MM.1S (cell line): ENCODE measurements around the gene SLC4A7.

Source experiments
- DNase-seq: peaks from one replicate; pipeline ENCODE4 v3.0.0-alpha.2; 2015
- H2AFZ ChIP-seq: fragments of 300-600 bp; sonication (generic); 2 replicates; pipeline ENCODE4 v1.6.0; 2016; ENCODE audit warnings: antibody characterized with exemption, low read length
- H3F3A ChIP-seq: fragments of 300-600 bp; sonication (generic); 2 replicates; pipeline ENCODE4 v1.6.1; 2016; ENCODE audit warnings: mild to moderate bottlenecking, antibody characterized with exemption, low read length, moderate library complexity, mixed read lengths; ENCODE audit not compliant: insufficient read depth
- H3K27ac ChIP-seq: fragments of 300-600 bp; sonication (generic); 2 replicates; pipeline ENCODE4 v1.5.1; 2016; ENCODE audit warnings: mild to moderate bottlenecking, low read length
- H3K27me3 ChIP-seq: fragments of 300-600 bp; sonication (generic); replicated peaks from 2 replicates; pipeline ENCODE4 v1.6.0; 2016; ENCODE audit warnings: low read length; ENCODE audit not compliant: insufficient read depth
- H3K36me3 ChIP-seq: fragments of 300-600 bp; sonication (generic); replicated peaks from 2 replicates; pipeline ENCODE4 v1.6.1; 2016; ENCODE audit warnings: mild to moderate bottlenecking, low read length, mixed read lengths; ENCODE audit not compliant: insufficient read depth
- H3K4me1 ChIP-seq: fragments of 300-600 bp; sonication (generic); 2 replicates; pipeline ENCODE4 v1.6.1; 2016; ENCODE audit warnings: low read length, mixed read lengths
- H3K4me2 ChIP-seq: fragments of 300-600 bp; sonication (generic); 2 replicates; pipeline ENCODE4 v1.6.0; 2016; ENCODE audit warnings: low read depth, low read length
- H3K4me3 ChIP-seq: fragments of 300-600 bp; sonication (generic); 2 replicates; pipeline ENCODE4 v1.5.1; 2016; ENCODE audit warnings: low read length, mixed read lengths
- H3K79me2 ChIP-seq: fragments of 300-600 bp; sonication (generic); 2 replicates; pipeline ENCODE4 v1.6.1; 2016; ENCODE audit warnings: mixed run types, low read length, mixed read lengths
- H3K9ac ChIP-seq: fragments of 300-600 bp; sonication (generic); 2 replicates; pipeline ENCODE4 v1.6.1; 2016; ENCODE audit warnings: low read length, mixed read lengths
- H3K9me2 ChIP-seq: fragments of 300-600 bp; sonication (generic); replicated peaks from 2 replicates; pipeline ENCODE4 v1.6.1; 2016; ENCODE audit warnings: mild to moderate bottlenecking, low read length, mixed read lengths; ENCODE audit not compliant: insufficient read depth
- H3K9me3 ChIP-seq: fragments of 300-600 bp; sonication (generic); replicated peaks from 2 replicates; pipeline ENCODE4 v1.6.1; 2016; ENCODE audit warnings: mild to moderate bottlenecking, low read length, mixed read lengths; ENCODE audit not compliant: insufficient read depth
- H4K20me1 ChIP-seq: fragments of 300-600 bp; sonication (generic); 2 replicates; pipeline ENCODE4 v1.6.1; 2016; ENCODE audit warnings: mild to moderate bottlenecking, low read length, moderate library complexity, mixed read lengths; ENCODE audit not compliant: insufficient read depth
- EZH2 ChIP-seq: fragments of 300-600 bp; sonication (generic); optimal IDR thresholded peaks from 2 replicates; pipeline ENCODE3; 2017; ENCODE audit warnings: low read depth, mild to moderate bottlenecking, antibody characterized with exemption, low read length, mixed read lengths
- EZH2phosphoT487 ChIP-seq: fragments of 300-600 bp; sonication (generic); IDR thresholded peaks from 2 replicates; pipeline ENCODE4 v1.6.1; 2018; ENCODE audit warnings: antibody characterized with exemption, low read length
- TF ChIP-seq, protein P1 (sequence below): fragments of 300-600 bp; sonication (generic); IDR thresholded peaks from 2 replicates; pipeline ENCODE4 v1.5.1; 2016; ENCODE audit warnings: antibody characterized with exemption, low read length, mixed read lengths

SLC4A7 gene

DNA sequence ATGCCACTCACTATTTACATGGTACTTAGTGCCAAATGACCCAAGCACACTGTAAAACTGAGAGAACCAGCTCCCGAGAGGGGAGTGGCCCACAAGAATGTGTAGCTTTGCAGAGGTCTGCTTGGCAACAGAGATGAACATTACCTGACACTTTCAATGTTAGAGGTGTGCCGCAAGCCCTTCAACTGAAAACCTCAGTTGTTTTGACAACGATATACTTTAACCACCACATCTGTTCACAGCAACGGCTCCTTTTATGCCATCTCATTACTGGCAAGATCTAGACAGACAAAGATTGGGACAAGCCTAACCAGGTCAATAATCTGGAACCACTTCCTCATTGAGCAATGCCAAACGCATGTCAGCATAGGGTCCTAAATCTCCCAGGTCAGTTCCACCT is 138.7 kb downstream of the SLC4A7 start:
- no peak overlapping the region for H3K9ac ChIP-seq
- no peaks in the 10 kb centered on the region for H3K9me3 ChIP-seq
- no peak overlapping the region for H3K27ac ChIP-seq
- TF ChIP-seq EZH2phosphoT487 = no peak
- TF ChIP-seq EZH2 = no peak
- TF ChIP-seq, protein P1, sequence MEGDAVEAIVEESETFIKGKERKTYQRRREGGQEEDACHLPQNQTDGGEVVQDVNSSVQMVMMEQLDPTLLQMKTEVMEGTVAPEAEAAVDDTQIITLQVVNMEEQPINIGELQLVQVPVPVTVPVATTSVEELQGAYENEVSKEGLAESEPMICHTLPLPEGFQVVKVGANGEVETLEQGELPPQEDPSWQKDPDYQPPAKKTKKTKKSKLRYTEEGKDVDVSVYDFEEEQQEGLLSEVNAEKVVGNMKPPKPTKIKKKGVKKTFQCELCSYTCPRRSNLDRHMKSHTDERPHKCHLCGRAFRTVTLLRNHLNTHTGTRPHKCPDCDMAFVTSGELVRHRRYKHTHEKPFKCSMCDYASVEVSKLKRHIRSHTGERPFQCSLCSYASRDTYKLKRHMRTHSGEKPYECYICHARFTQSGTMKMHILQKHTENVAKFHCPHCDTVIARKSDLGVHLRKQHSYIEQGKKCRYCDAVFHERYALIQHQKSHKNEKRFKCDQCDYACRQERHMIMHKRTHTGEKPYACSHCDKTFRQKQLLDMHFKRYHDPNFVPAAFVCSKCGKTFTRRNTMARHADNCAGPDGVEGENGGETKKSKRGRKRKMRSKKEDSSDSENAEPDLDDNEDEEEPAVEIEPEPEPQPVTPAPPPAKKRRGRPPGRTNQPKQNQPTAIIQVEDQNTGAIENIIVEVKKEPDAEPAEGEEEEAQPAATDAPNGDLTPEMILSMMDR = no peak
- H3K4me3 ChIP-seq = no peak overlapping the region
- no peaks in the 10 kb centered on the region for H3K36me3 ChIP-seq
- no peaks in the 10 kb centered on the region for H3K4me1 ChIP-seq
- no peak overlapping the region for H2AFZ ChIP-seq
- H4K20me1 ChIP-seq = no peaks in the 10 kb centered on the region
- H3F3A ChIP-seq = no peaks in the 10 kb centered on the region
- no peaks in the 10 kb centered on the region for H3K9me2 ChIP-seq
- H3K79me2 ChIP-seq = no peaks in the 10 kb centered on the region
- H3K4me2 ChIP-seq = no peak overlapping the region
- no peak for DNase-seq
- H3K27me3 ChIP-seq = no peaks in the 10 kb centered on the region

DNA sequence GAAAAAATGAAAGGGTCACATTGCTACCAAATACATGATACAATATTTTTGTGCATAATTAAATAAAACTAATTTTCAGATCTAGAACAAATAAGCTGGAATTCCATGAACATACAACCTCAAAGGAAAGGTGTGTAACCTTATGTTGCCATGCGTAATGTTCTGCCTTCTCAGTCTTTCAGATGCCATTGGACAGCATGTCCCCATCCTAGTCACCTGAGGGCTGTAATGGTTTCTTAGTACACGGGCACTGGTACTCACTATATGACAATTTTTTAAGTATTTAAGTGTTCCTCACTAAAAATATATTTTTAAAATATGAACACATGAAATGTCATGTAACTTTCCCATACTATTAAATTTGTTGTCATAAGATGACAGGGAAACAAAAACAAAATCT is 139.1 kb downstream of the SLC4A7 start:
- TF ChIP-seq EZH2phosphoT487 (no peak), EZH2 (no peak)
- TF ChIP-seq, protein P1 = no peak
- no peaks in the 10 kb centered on the region for H3K79me2 ChIP-seq

DNA sequence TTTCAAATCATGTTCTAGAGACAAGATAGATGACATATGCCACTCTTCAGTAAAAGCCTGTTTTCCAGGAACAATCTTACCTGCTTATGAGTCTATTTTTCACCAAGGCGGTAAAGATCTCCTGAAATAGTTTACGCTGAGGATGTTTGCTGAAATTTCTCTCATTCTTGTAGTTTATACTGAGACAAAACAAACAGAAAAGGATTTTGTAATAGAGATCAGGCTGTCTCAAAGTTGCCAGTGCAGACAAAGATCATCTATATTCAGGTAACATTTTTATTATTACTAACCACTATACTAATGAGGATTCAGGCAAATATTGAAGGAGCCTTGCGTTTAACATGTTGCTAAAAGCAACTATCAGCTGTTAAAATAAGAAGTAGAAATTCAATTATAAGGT is 140.0 kb downstream of the SLC4A7 start:
- Histone ChIP-seq H3K79me2 (no peaks in the 10 kb centered on the region), H3K4me3 (no peak overlapping the region), H3K4me1 (no peaks in the 10 kb centered on the region), H3K27me3 (no peaks in the 10 kb centered on the region), H3F3A (no peaks in the 10 kb centered on the region), H3K9ac (no peak overlapping the region), H4K20me1 (no peaks in the 10 kb centered on the region), H3K4me2 (no peak overlapping the region), H3K27ac (no peak overlapping the region), H3K9me3 (no peaks in the 10 kb centered on the region), H3K9me2 (no peaks in the 10 kb centered on the region), H2AFZ (no peak overlapping the region), H3K36me3 (no peaks in the 10 kb centered on the region)
- DNase-seq = no peak
- TF ChIP-seq, protein P1 = no peak
- TF ChIP-seq EZH2phosphoT487 (no peak), EZH2 (no peak)

More for the DNA sequence above, 139.1 kb downstream of the SLC4A7 start:
- DNase-seq = no peak
- no peaks in the 10 kb centered on the region for H3K9me2 ChIP-seq
- no peak overlapping the region for H2AFZ ChIP-seq
- no peaks in the 10 kb centered on the region for H3K4me1 ChIP-seq
- H3K36me3 ChIP-seq = no peaks in the 10 kb centered on the region
- no peaks in the 10 kb centered on the region for H3K9me3 ChIP-seq
- no peak overlapping the region for H3K4me2 ChIP-seq
- no peaks in the 10 kb centered on the region for H3K27me3 ChIP-seq
- no peaks in the 10 kb centered on the region for H4K20me1 ChIP-seq
- H3F3A ChIP-seq = no peaks in the 10 kb centered on the region
- no peak overlapping the region for H3K4me3 ChIP-seq
- H3K9ac ChIP-seq = no peak overlapping the region
- H3K27ac ChIP-seq = no peak overlapping the region
